Left kidney (tissue), 2 donors: ENCODE data around the gene MAPK10. TPM values are rescaled to one million over a fixed set of nuclear protein-coding genes. Genes with fewer than 3 reads are reported as not detected.

Experiments used
- DNase-seq: peaks from one replicate; pipeline ENCODE4 v3.0.0-alpha.2; 2013
- polyA plus RNA-seq: library from polyadenylated mRNA; unstranded; fragments of 120-200 nt; gene quantifications from one replicate; pipeline ENCODE4 v1.2.1, GENCODE V29; 2013; ENCODE audit not compliant: insufficient read length

MAPK10 gene
- polyA plus RNA-seq, 1 donor, result 89.8 TPM

DNA sequence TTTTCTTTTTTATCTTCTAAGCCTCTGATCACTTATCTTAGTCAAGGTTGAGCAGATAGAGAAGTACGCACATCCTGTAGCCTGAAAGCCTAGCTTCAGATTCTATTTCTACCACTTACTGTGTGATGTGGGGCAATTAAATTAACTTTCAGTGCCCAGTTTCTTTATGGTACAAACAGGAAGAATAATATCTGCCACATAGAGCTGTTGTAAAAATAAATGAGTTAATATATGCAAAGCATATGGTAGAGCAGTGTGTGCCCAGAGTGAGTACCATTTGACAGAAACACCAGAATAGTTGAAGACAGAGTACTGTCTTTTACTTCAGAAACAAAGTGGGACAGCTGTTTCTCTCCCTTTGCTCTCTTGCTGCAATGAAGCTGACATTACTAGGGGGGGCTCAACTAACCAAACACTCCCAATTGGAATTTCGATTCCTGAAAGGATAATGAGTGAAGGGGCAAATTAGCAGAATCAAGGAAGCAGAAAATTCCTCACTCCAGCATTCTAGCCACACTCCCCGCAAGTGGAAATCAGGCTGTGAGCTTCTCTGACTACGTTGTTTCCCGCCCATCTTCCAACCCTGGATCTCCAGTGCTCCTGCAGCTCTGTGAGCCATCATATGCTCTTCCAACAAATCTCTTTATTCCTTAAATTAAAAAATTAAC, 80.4 kb downstream of the MAPK10 start:
- DNase-seq, result no peak

DNA sequence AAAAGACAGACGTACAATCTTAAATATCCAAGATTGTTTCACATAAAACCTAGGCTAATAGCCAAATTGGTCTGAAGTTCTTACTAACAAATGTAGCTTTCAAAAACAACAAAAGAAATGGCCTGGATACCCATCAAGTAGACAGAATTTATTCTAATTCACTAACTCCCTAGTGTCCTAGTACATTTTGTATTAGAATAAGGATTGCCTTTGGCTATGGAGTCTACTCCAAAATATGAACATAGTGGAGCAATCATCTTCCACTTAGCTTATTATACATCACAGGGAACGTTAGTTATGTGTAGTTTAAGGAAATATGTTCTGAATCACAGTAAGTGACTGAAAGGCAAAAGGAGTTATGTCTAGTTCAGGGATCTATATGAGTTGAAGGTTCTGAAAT, 81.7 kb downstream of the MAPK10 start:
- DNase-seq, result no peak

DNA sequence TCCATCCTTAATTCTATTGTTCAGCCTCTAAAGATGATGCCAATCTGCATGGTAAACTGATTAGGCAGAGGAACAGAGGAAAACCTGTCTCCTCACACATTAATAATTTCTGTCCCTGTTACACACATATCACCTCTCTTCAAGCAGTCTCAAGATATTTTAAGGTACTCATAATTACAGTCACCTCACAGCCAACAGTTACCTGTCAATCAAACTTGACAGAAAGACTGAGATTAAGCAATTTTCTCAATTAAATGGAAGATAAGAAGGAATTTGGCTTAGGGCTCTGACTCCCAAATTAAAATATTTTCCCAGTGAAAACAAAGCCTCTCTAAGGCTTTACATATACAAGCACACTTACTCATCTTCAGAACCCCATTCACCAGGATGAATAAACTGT, 85.2 kb downstream of the MAPK10 start:
- DNase-seq, result no peak

DNA sequence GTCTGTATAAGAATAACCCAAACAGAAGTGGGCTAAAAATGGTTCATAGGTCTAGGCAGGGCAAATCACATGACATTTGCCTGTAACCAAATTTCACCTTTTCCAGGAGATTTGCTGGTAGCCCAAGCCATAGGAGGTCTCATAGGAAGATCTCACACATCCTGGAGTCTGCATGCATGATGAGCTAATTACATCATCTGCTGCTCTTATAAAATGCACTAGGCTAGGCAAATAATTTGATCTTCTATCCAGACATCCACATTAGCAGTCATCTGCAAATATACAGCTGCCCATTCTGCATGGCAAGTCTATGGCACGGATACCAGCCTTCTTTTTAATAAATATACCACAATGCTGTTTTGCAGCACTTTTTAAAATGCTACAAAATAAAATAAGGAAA, 87.2 kb downstream of the MAPK10 start:
- DNase-seq, result no peak

DNA sequence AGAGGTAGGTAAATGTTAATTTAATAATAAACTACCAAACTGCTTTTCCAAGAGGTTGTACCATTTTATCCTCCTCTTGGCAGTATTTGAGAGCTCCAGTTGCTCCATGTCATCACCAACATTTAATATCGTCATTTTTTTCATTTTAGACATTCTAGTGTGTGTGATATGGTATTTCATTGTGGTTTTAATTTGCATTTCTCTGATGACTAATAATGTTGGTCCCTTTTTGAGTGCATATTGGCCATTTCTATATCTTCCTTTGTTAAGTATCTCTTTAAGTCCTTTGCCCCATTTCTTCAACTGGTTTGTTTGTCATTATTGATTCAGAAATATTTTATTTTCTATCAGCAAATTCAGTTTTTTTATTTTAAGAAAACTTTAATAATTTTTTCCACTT, 88.8 kb downstream of the MAPK10 start:
- no peak for DNase-seq

DNA sequence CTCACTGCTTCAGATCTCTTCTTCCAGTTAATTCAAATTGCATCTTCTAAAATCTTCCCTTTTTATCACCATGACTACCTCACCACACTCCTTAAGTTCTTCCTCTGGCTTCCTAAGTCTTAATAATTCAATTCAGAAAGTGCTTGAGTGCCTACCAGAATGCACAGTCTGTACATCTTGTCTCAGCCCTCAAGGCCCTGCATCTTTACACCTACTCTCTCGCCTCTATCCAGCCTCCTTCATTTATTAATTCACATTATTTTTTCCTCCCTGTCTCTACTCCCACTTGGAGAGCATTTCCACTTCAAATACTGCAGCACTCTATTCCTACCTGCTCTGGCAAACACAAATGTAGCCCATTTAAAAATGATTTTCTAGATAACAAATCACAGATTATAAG, 90.5 kb downstream of the MAPK10 start:
- DNase-seq, result no peak

DNA sequence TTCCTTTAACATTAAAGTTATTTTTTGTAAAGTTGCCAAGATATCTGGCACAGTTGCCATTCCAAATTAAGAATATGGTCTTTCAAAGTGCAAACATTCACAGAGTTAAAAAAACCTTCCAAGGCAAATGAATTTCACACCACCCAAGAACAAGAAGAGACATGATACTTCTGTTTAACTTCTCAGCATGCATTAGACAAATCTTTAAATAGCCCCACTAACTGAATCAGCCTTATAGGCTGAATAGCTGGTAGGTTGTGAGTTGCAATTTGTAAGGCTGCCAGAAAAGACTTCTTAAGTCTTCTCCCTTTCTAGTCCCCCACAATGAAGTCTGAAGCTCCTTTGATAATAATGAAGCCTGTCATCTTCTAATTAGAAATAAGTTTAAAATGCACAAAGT, 95.6 kb downstream of the MAPK10 start:
- no peak for DNase-seq

DNA sequence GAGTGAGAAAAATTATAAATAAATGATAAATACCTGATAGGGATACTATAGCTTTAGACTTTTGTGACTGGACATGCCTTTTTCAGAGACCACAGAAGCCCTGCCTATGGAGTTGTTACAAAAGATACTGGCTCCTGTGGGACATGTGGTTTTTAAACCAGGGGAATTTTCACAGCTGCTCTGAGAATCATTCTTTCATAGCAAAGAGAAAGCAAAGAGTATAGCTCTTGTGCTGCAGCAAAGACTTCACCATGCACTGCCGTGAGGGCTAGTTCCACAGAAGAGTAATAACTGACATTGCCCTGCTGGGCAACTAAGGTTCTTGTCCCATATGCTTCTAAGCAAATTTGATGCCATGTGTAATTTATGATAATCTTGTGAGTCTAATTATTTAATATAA, 98.2 kb downstream of the MAPK10 start:
- DNase-seq, result no peak

DNA sequence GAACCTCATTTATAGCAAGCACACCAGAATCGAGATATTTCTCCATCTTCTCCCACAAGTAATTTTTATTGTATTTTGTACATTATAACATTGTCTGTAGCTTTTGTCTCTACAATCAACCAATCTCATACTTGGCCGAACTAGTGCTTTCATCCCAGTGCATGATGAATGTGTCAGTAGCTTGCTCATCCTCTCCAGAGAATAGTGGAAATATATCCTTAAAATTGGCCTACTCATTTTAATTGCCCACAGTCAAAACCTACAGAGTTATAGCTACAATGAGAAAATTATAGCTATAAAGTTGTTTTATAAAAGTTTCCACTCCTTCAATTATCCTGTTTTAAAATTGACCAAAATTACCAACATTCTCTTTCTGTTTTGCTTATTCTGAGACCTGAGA, 103.8 kb downstream of the MAPK10 start:
- no peak for DNase-seq

DNA sequence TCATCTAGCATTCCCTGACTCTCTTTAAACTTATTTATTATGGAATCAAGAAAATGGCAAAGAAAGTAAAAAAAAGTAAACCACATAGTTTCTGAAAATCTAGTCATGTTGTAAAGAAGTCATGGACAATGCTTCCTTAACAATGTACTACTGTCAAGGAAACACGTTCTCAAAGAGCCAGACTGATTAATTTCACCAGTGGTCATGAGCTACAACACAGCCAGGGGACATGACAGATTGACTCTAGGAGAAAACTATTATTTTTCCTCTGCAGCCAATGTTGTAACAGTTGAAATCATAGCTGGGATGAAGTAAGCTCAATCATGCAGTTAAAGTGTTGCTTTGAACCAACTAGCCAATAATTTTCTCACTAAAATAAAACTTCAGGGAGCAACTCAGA, 109.2 kb downstream of the MAPK10 start:
- no peak for DNase-seq

DNA sequence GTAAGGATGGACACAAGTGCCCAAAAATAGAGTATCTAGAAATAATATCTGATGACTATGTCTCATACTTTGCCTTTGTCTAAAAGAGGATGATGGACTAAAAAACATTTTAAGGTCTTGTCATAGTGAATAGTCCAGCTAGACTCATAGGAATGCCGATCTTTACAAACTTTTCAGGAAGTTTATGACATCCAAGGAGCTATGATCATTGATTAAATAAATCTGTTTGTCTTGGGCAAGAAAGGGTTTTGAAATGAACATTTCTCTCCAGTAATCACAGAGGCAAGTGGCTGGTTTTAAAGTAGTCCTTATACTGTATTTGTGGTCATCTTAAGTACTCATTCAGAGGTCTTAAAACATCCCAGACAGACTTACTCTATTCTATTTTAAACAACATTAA, 109.8 kb downstream of the MAPK10 start:
- DNase-seq, result no peak

DNA sequence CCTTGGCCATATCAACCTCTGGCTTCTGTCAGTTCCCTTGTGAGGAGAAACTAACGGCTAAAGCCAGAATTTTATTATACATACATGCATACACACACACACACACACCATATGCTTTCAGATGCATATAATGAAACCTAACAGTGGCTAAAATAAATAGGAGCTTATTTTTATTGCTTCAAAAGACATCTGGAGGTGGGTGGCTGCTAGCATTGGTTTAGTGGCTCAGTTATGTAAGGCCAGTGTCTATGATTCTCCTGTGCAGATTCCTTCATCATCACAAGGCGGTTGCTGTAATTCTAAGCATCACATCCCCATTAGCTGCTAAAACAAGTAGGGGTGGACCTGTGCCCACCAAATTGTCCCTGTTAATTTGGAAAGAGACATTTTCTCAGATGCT, 110.8 kb downstream of the MAPK10 start:
- no peak for DNase-seq

DNA sequence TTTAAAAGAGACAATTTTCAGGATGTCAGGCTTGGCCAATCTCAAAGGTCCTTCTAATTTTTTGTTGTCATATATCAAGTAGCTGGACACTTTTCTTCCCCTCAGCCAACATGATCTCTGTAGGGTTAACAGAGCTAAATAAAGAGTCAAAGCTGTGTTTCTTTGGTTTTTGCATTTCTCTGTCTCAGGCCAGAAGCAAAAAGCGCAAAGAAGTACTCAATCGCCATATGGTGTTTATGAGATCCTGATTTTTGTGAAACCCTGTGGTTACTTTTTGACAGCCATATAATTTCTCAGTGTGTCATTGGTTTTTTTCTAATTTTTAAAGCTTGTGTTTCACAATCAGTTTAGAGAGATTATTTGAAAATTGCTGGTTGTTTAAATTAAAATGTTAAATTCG, 111.9 kb downstream of the MAPK10 start:
- DNase-seq, result no peak

DNA sequence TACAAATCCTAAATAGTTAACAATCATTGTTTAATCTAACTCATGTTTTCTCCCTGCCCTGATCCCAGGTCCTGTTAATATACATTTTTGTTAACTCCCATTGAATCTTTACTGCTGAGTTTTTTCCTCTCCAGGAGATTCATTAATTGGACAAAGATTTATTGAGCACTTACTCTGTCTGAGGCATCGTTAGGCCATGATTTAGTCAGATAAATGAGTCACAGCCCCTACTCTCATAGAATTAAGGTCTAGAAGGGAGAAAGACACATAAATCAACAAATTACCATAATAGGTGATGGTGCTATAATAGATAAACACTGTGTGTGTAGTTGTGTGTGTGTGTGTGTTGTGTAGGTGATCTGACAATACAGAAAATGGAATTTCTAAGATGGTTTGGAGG, 112.5 kb downstream of the MAPK10 start:
- DNase-seq, result no peak

DNA sequence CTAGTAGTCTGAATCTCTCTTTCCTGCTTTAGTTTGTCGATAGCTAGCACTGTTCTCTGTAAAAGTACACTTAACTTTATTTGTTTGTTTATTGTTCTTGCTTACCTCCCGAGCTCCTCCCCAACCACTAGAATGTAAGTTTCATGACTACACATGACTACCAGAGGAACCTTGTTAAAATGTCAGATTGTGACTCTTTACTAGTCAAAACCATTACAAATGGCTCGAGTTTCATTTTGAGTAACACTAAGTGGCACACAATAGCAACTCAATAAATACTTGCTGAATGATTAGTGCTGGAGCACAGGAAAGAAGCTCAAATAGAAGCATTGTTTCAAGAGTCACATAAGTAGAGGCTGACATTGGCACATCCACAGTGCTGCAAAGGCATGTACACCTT, 116.1 kb downstream of the MAPK10 start:
- no peak for DNase-seq

DNA sequence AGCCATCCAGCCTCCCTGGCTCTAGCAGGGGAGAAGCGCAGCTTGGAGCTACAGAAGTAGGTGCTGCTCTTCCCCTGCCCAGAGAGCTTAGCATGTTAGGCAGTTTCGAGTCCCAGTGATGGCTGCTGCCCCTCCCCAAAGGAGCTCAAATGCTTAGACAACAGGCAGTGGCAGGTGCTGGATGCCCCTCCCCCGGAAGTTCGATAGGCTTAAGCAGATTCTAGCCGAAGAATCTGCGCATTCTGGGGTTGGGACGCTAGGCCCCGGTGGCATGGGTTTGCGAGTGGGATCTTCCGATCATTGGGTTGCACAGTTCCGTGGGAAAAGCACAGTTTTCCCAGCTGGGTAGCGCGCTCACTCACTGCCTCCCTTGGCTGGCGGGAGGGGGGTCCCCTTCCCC, 117.2 kb downstream of the MAPK10 start:
- DNase-seq, result no peak

DNA sequence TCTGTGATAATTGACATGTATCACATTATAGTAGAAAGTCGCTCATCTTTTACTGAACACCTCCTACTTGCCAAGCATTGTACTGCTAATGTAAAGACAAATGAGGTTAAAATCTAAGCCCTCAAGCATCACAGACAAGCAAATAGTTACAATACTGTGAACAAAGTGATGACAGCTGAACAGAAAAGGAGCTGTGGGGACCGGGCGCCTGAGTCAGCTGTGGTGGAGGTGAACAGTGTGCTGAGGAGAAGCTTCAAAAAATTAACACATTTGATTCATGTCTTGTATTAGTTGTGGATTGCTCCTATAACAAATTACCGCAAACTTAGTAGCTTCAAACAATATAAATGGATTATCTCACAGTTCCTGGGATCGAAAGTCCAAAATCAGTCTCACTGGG, 124.3 kb downstream of the MAPK10 start:
- no peak for DNase-seq

DNA sequence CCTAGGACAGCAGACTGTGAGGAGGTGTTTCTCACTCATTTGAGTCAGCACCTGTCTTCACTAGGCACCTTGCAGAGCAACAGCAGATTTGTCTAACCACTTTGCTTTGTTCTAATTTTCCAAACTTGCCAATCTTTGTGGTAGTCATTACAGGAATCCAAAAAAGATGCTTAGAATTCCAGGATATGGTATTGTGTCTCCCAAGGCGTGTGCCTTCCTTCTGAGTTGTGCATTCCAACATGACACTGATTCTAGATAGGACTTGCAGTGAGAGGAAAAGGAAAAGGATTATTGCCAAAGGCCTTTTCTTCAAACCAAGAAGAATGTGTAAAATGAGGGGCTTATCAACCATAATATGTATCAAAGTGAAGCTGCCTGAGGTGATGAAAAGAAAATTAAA, 126.2 kb downstream of the MAPK10 start:
- no peak for DNase-seq

DNA sequence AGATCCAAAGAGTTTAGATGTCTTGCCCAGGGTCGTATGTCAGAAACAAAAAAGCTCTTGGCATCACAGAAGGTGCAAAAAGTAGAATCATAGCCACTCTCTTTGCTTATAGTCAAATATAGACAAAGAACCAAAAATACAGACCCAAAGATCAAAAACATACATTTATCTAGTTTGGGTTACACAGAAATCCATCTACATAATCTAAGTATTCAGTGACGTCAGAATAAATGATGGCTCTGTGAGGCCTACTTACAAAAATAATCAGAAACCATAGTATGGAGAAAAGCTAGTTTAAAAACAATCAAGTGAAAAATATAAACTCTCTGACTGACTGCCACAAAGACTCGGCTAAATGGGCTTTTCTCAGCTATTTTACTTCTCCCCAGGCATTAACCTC, 126.8 kb downstream of the MAPK10 start:
- DNase-seq, result no peak

DNA sequence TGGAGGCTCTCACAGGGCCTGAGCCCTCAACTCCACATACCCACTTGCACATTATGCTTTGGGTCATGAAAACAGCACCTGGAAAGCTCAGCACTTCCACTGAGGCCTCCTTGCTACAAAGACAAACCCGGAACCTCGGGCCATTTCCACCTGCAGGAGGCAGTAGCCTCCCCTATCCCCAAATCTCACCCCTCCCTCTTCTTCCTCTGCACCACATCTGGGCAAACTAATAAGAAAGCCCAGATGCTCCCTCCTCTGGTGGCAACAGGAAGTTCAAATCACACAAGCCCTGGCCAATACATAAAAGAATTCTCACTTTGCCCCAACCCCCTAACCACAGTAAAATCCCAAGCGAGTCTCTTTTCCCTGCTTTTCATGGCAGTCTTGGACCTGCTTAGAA, 136.4 kb downstream of the MAPK10 start:
- DNase-seq, result no peak

DNA sequence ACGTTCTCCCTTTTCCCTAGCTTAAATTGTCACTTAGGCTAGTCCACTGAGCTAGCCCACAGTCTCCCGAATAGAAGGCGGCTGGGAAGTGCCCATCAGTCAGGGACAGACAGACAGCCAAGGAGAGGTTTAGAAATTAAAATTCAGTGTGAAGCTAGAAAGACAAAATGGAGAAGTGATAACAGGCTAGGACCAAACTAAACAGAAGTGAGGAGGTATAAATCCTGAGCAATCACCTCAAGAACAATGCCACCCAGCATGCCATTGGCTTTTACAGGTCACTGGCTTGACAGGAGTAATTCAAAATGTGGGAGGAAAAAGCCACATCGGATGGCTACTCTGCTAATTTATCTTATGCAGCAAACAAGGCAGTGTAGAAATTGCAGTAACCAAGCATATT, 138.9 kb downstream of the MAPK10 start:
- no peak for DNase-seq

DNA sequence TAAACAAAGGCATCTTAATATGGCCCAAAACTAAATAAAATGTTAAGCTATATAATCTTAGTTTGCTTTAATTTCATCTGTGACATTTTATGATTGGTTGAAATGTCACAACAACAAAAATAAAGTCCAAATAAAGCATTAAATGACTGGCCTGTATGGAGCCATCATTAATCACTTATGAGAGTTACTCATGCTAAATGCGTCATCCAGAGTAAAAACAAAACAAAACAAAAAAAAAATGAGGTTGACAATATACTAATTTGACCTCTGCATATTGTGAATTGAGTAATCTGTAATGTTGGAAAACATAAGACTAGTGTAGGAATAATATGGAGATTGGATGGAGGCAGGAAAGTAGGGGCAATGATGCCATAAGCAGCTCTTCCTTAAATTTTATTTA, 139.7 kb downstream of the MAPK10 start:
- no peak for DNase-seq

DNA sequence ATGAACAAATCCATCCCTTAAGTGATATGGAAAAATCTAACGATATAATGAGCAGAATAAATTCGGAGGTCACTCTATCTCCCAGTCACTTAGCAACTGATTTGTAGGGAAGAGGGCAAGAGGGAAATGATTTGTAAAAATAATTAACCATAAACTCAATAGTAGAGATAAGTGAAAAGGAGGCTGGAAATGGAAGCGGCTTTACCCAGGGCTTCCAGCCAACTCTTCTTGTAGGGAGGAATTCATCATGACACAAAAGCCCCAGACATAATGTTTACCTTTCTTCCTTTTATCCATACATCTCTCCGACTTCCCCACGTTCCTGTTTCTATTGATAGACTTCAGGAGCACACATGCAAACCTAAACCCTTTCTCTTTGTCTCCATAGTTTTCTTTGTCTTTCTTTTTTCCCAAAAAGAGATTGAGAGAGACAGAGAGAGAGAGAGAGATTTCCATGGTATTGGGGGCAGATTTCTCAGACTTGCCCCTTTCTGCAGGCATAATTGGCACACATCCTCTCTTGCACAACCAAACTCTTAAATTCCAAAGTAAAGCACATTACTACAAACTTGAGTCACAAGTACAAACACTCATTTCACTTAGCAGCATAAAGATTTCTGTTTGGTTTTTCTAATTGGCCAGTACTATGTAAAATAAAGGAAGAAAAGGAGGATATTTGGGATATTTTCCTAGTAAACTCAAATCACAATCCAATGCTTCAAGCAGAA, 140.9 kb downstream of the MAPK10 start:
- DNase-seq, result no peak

DNA sequence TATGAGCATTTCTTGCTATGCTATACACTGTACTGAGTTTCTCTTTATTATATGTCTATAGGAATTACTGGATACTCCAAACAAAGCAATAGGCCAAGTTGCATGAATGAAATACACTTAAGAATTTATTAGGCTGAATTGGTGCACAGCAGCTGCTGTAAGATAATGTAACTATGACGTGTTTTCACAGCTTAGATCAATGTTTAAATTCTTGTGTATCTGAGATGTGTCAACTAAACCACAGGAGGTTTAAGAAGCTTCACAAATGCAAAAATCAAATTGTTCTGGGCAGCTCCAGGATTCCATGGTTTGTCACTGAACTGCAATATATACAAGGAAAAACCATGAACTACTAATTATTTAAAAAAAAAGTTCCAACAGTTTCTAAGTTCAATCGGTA, 156.7 kb downstream of the MAPK10 start:
- no peak for DNase-seq
